Fibroblast of lung (primary cell): ENCODE data around the gene KCTD21.

Source experiments
- CTCF ChIP-seq, 2 donors: IDR thresholded peaks in 1 of 2; conservative IDR thresholded peaks in 1 of 2; 1 replicate in 1 of 2; 2 replicates in 1 of 2; pipeline ENCODE4 v1.5.1; 2011 to 2012; ENCODE audit warnings: low read length in 2 of 2, control low read depth in 1 of 2, inconsistent platforms in 1 of 2, low read depth in 1 of 2, mild to moderate bottlenecking in 1 of 2
- EZH2 ChIP-seq: IDR thresholded peaks from 2 replicates; pipeline ENCODE4 v1.5.1; 2012; ENCODE audit warnings: low read length, control low read depth, mild to moderate bottlenecking; ENCODE audit errors: missing control alignments

- no peak for TF ChIP-seq CTCF (conservative IDR thresholded peaks at IDR 0.05 in 1 of 2, IDR thresholded peaks at IDR 0.05 in 1 of 2; ENCODE audit: low read depth in 1 of 2, low read length in 2 of 2)
- no peak for TF ChIP-seq EZH2
Measured at GRCh38 chr11:78171951-78172350, 16.5 kb downstream of the KCTD21 start.
